Sigmoid colon (tissue), 4 donors: ENCODE measurements around the gene KCNQ5.

ENCODE experiments used
- POLR2A ChIP-seq, 2 donors: fragments of 450-650 bp; IDR thresholded peaks; one replicate each; pipeline ENCODE4 v1.6.1; 2016; ENCODE audit warnings: antibody characterized with exemption in 2 of 2, mild to moderate bottlenecking in 2 of 2, moderate library complexity in 2 of 2
- POLR2AphosphoS5 ChIP-seq, 4 donors: sonication (generic); formaldehyde crosslinking; IDR thresholded peaks; one replicate each; pipeline ENCODE4 v1.6.1; 2017; ENCODE audit warnings: antibody characterized with exemption in 4 of 4

DNA sequence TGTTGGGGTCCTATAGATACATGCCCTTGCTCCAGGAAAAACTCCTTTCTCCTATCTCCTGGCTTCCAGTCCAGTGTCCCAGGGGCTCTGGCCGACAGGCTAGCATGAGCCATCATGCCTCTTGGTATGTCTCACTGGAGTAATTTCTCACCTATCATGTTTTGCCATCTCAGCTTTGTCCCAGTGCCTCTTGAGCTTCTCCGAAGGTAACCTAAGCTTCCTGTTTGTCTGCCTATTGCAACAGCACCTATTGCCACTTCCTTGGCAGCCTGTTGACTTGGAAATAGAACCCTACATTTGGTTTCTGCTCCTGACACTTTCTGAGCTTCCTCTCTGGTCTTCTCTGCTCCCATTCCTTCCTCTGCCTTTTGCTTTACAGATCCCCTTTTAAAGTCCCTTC, 197.7 kb downstream of the KCNQ5 start:
- TF ChIP-seq POLR2A (IDR thresholded peaks at IDR 0.05) (no peak), POLR2AphosphoS5 (IDR thresholded peaks at IDR 0.05) (no peak)
